A549 (cell line): Measurements from ENCODE around the gene APBA1. TPM values are rescaled to one million over a fixed set of nuclear protein-coding genes. Genes with fewer than 3 reads are reported as not detected.

ENCODE experiments used
- ATAC-seq, 2 experiments: fragments of 200-7000 bp in 1 of 2; fragments of >200 bp in 1 of 2; cut with Nextera tagmentation in 1 of 2; cut with Tn5 transposase in 1 of 2; 3 replicates each; pipeline versions ENCODE4 v1.8.0 to v1.9.1; 2018 to 2020; ENCODE audit warnings: mild to moderate bottlenecking in 1 of 2, moderate library complexity in 1 of 2
- CTCF ChIA-PET: fragments of 300-600 bp; sonication (Branson Sonifier 250); formaldehyde crosslinking; extraction: SDS; loops from one replicate; lab custom pipeline; 2021; ENCODE audit warnings: antibody characterized with exemption, inconsistent platforms; lab: Yijun Ruan, JAX
- POLR2A ChIA-PET: fragments of 350-600 bp; formaldehyde crosslinking; extraction: SDS; loops from one replicate; lab custom pipeline; 2021; ENCODE audit warnings: antibody characterized with exemption, inconsistent platforms; lab: Yijun Ruan, JAX
- DNase-seq, 2 experiments: peaks; one replicate each; pipeline versions ENCODE4 v3.0.0 to v3.0.0-alpha.2; 2011 to 2016; ENCODE audit warnings: low read depth in 1 of 2, low spot score in 1 of 2
- FAIRE-seq: peaks from 2 replicates; lab custom pipeline; 2011; peaks lifted over from hg19 to GRCh38; lab: Jason Lieb, UNC
- H3K27ac ChIP-seq, 2 experiments: fragments of >200 bp; sonication (Bioruptor Twin); formaldehyde crosslinking; 3 replicates each; pipeline ENCODE4 v1.5.1; 2016 to 2017
- H3K4me1 ChIP-seq: fragments of >200 bp; sonication (Bioruptor Twin); formaldehyde crosslinking; 3 replicates; pipeline ENCODE4 v1.6.1; 2016
- H3K4me2 ChIP-seq: fragments of >200 bp; sonication (Bioruptor Twin); formaldehyde crosslinking; 3 replicates; pipeline ENCODE4 v1.6.1; 2016
- H3K4me3 ChIP-seq: fragments of >200 bp; sonication (Bioruptor Twin); formaldehyde crosslinking; 3 replicates; pipeline ENCODE4 v1.5.1; 2016
- H3K9me3 ChIP-seq: fragments of >200 bp; sonication (Bioruptor Twin); formaldehyde crosslinking; 3 replicates; pipeline ENCODE4 v1.6.1; 2016
- ATOH8 ChIP-seq: fragments of 250-450 bp; sonication (Bioruptor Pico); IDR thresholded peaks from 2 replicates; pipeline ENCODE4 v1.5.0; 2020; ENCODE audit warnings: low read depth, mild to moderate bottlenecking, moderate library complexity
- BHLHE40 ChIP-seq: IDR thresholded peaks from 2 replicates; pipeline ENCODE4 v1.6.1; 2012; ENCODE audit warnings: low read depth, low read length, inconsistent platforms
- CHD2 ChIP-seq: fragments of 150-350 bp; IDR thresholded peaks from 2 replicates; pipeline ENCODE4 v1.6.1; 2014; ENCODE audit warnings: low read length; ENCODE audit not compliant: partially characterized antibody
- CTCF ChIP-seq: fragments of >200 bp; sonication (Bioruptor Twin); formaldehyde crosslinking; IDR thresholded peaks from 3 replicates; pipeline ENCODE4 v1.5.1; 2016
- ESRRA ChIP-seq: fragments of 150-350 bp; IDR thresholded peaks from 2 replicates; pipeline ENCODE4 v1.6.1; 2014; ENCODE audit warnings: mild to moderate bottlenecking, low read length, borderline replicate concordance
- FOSL2 ChIP-seq, 2 experiments: fragments of 450-650 bp in 1 of 2; fragments of >200 bp in 1 of 2; sonication (Bioruptor Twin) in 1 of 2; formaldehyde crosslinking; IDR thresholded peaks; 2 replicates each; pipeline versions ENCODE4 v1.5.0 to v1.6.1; 2016 to 2020; ENCODE audit warnings: mild to moderate bottlenecking in 1 of 2, moderate library complexity in 1 of 2
- GATA3 ChIP-seq: IDR thresholded peaks from 2 replicates; pipeline ENCODE4 v1.6.1; 2012; ENCODE audit warnings: borderline replicate concordance
- HDAC2 ChIP-seq: fragments of 200-600 bp; sonication (generic); IDR thresholded peaks from 2 replicates; pipeline ENCODE4 v1.6.1; 2016
- HES2 ChIP-seq: fragments of >200 bp; sonication (Bioruptor Twin); formaldehyde crosslinking; IDR thresholded peaks from 2 replicates; pipeline ENCODE4 v1.6.1; 2016
- HOXA7 ChIP-seq: fragments of 250-450 bp; sonication (Bioruptor Pico); IDR thresholded peaks from 2 replicates; pipeline ENCODE4 v1.5.0; 2020; ENCODE audit warnings: mild to moderate bottlenecking, moderate library complexity
- KDM5A ChIP-seq: fragments of 200-600 bp; sonication (generic); IDR thresholded peaks from 2 replicates; pipeline ENCODE4 v1.6.1; 2016; ENCODE audit warnings: antibody characterized with exemption, mild to moderate bottlenecking
- MAFK ChIP-seq: fragments of 450-650 bp; IDR thresholded peaks from 2 replicates; pipeline ENCODE4 v1.6.1; 2014; ENCODE audit not compliant: partially characterized antibody
- NPAS2 ChIP-seq: fragments of 250-450 bp; sonication (Bioruptor Pico); IDR thresholded peaks from 2 replicates; pipeline ENCODE4 v1.8.0; 2022; ENCODE audit warnings: mild to moderate bottlenecking, moderate library complexity, borderline replicate concordance
- NR3C1 ChIP-seq: fragments of >200 bp; sonication (Bioruptor Twin); formaldehyde crosslinking; IDR thresholded peaks from 3 replicates; pipeline ENCODE4 v1.6.1; 2017
- PBX3 ChIP-seq: IDR thresholded peaks from 2 replicates; pipeline ENCODE4 v1.6.1; 2012
- PHF8 ChIP-seq: fragments of 200-600 bp; sonication (generic); IDR thresholded peaks from 2 replicates; pipeline ENCODE4 v1.6.1; 2016; ENCODE audit warnings: low read depth, mild to moderate bottlenecking, antibody characterized with exemption, moderate library complexity, borderline replicate concordance
- POLR2A ChIP-seq: IDR thresholded peaks from 2 replicates; pipeline ENCODE4 v1.6.1; 2012; ENCODE audit warnings: mild to moderate bottlenecking, low read length
- RAD21 ChIP-seq, 2 experiments: fragments of >200 bp in 1 of 2; sonication (Bioruptor Twin) in 1 of 2; formaldehyde crosslinking in 1 of 2; IDR thresholded peaks in 1 of 2; conservative IDR thresholded peaks in 1 of 2; 2 replicates in 1 of 2; 3 replicates in 1 of 2; pipeline ENCODE4 v1.6.1; 2012 to 2018; ENCODE audit warnings: inconsistent platforms in 1 of 2
- RARB ChIP-seq: fragments of 250-450 bp; sonication (Bioruptor Pico); IDR thresholded peaks from 2 replicates; pipeline ENCODE4 v1.8.0; 2021; ENCODE audit warnings: mild to moderate bottlenecking, moderate library complexity
- TP53 ChIP-seq: fragments of 250-450 bp; sonication (Bioruptor Pico); IDR thresholded peaks from 2 replicates; pipeline ENCODE4 v1.5.0; 2021; ENCODE audit warnings: mild to moderate bottlenecking, moderate library complexity
- ZC3H11A ChIP-seq: fragments of 450-650 bp; IDR thresholded peaks from 2 replicates; pipeline ENCODE4 v1.6.1; 2014; ENCODE audit warnings: antibody characterized with exemption, mild to moderate bottlenecking
- ZFP36 ChIP-seq: fragments of 450-650 bp; IDR thresholded peaks from 2 replicates; pipeline ENCODE4 v1.6.1; 2014; ENCODE audit warnings: borderline replicate concordance; ENCODE audit not compliant: partially characterized antibody
- ZNF302 ChIP-seq: fragments of 250-450 bp; sonication (Bioruptor Pico); IDR thresholded peaks from 2 replicates; pipeline ENCODE4 v1.9.0; 2021; ENCODE audit warnings: inconsistent platforms, mild to moderate bottlenecking, moderate library complexity
- whole genome bisulfite sequencing: methylation state at CpG from one replicate; pipeline ENCODE4 v1.1.6; 2017; ENCODE audit errors: missing lambda C conversion rate; 5-methylcytosine and 5-hydroxymethylcytosine counted together
- polyA plus RNA-seq, 4 experiments: library from polyadenylated mRNA; depleted of rRNA in 3 of 4; stranded (reverse); fragments of >200 nt; fragmentation: RNase III in 1 of 4; extraction: RNeasy Plus Mini Kit Qiagen cat#74134 plus additional on column Dnase treatment in 1 of 4; gene quantifications; 2 replicates in 3 of 4; 3 replicates in 1 of 4; pipeline ENCODE4 v1.2.3, GENCODE V29; 2011 to 2017
- TF ChIP-seq, protein P1 (sequence below): fragments of 200-600 bp; sonication (generic); IDR thresholded peaks from 2 replicates; pipeline ENCODE4 v1.6.1; 2016; ENCODE audit warnings: antibody characterized with exemption, mild to moderate bottlenecking, moderate library complexity

The APBA1 gene
- polyA plus RNA-seq, 2 of the 4 experiments (the other 2 are of a cell fraction), result 0.22 to 1.6 TPM

DNA sequence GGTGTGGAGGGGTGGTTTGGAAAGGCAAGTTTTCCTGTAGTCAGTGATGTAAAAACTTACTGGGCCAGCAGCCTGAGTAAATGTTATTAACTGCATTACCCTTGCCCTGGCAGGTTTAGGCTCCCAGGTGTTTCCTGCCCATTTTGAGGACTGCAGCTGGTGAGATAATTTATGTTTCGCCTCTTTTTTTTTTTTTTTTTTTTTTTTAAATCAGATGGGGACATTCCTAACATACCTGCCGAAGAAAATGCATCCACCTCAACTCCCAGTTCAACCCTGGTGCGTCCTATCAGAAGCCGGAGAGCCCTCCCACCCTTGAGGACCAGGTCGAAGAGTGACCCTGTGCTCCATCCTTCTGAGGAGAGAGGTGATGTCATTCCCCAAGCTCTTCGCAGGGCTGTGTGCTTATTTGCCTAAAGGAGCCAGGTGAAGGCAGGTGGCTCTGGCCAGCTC lies 286.6 kb downstream of the APBA1 start:
- ChIA-PET POLR2A (no interaction called here), CTCF (no interaction called here)
- WGBS, result 35% methylated on average over 6 of the region's 6 CpGs
- DNase-seq, result no peak
- Histone ChIP-seq H3K4me2 (no peak overlapping the region), H3K4me3 (no peak overlapping the region), H3K9me3 (no peaks in the 10 kb centered on the region)
- TF ChIP-seq NR3C1, result no peak
- no peak for TF ChIP-seq CTCF
- no peak for TF ChIP-seq GATA3
- no peak for TF ChIP-seq HDAC2
- TF ChIP-seq HOXA7, result no peak
- no peak for TF ChIP-seq ZFP36
- TF ChIP-seq RAD21 (conservative IDR thresholded peaks at IDR 0.05 in 1 of 2, IDR thresholded peaks at IDR 0.05 in 1 of 2), result no peak
- no peak for TF ChIP-seq ESRRA
- no peak for TF ChIP-seq CHD2
- no peak for TF ChIP-seq NPAS2 (CRISPR knock-in tag)
- no peak for TF ChIP-seq PHF8
- TF ChIP-seq, all 56 proteins: peak for 0
- Histone ChIP-seq H3K4me1 (no peaks in the 10 kb centered on the region), H3K27ac (no peak overlapping the region)
- ATAC-seq, result no peak
- no peak for FAIRE-seq

- ChIA-PET CTCF (no interaction called here), POLR2A (no interaction called here)
- no peaks in the 10 kb centered on the region for H3K4me1 ChIP-seq
- DNase-seq, result no peak
- ATAC-seq, result no peak
- no peak overlapping the region for H3K4me2 ChIP-seq
- 48% methylated on average over 4 of the region's 4 CpGs for WGBS
- no peak overlapping the region for H3K4me3 ChIP-seq
- FAIRE-seq, result no peak
- no peak overlapping the region for H3K27ac ChIP-seq
- H3K9me3 ChIP-seq, result no peaks in the 10 kb centered on the region
- TF ChIP-seq ZC3H11A (no peak), TP53 (no peak), POLR2A (no peak), HOXA7 (no peak), KDM5A (no peak), PBX3 (no peak), BHLHE40 (no peak), HES2 (no peak), MAFK (no peak), ZNF302 (CRISPR knock-in tag) (no peak), ATOH8 (CRISPR knock-in tag) (no peak), FOSL2 (IDR thresholded peaks at IDR 0.05) (no peak), FOSL2 (CRISPR knock-in tag; IDR thresholded peaks at IDR 0.05) (no peak), RARB (CRISPR knock-in tag) (no peak)
- TF ChIP-seq, protein P1, sequence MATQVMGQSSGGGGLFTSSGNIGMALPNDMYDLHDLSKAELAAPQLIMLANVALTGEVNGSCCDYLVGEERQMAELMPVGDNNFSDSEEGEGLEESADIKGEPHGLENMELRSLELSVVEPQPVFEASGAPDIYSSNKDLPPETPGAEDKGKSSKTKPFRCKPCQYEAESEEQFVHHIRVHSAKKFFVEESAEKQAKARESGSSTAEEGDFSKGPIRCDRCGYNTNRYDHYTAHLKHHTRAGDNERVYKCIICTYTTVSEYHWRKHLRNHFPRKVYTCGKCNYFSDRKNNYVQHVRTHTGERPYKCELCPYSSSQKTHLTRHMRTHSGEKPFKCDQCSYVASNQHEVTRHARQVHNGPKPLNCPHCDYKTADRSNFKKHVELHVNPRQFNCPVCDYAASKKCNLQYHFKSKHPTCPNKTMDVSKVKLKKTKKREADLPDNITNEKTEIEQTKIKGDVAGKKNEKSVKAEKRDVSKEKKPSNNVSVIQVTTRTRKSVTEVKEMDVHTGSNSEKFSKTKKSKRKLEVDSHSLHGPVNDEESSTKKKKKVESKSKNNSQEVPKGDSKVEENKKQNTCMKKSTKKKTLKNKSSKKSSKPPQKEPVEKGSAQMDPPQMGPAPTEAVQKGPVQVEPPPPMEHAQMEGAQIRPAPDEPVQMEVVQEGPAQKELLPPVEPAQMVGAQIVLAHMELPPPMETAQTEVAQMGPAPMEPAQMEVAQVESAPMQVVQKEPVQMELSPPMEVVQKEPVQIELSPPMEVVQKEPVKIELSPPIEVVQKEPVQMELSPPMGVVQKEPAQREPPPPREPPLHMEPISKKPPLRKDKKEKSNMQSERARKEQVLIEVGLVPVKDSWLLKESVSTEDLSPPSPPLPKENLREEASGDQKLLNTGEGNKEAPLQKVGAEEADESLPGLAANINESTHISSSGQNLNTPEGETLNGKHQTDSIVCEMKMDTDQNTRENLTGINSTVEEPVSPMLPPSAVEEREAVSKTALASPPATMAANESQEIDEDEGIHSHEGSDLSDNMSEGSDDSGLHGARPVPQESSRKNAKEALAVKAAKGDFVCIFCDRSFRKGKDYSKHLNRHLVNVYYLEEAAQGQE, result no peak
- TF ChIP-seq, all 56 proteins: peak for 0
Measured at GRCh38 chr9:69382135-69382534, 290.0 kb downstream of the APBA1 start.
